Stimulated activated CD8-positive, alpha-beta memory T cell treated with anti-CD3 and anti-CD28 coated beads, Interleukin-4, amount 100 ng/mL, for 1 hour (primary cell): ENCODE results near the gene IFI27.

ENCODE experiments used
- DNase-seq, 2 donors: peaks; one replicate each; pipeline ENCODE4 v3.0.0-alpha.2; 2020; ENCODE audit warnings: low read depth in 2 of 2, low spot score in 1 of 2

The IFI27 gene

GRCh38 chr14:94124582-94125377, 14.2 kb downstream of the IFI27 start:
- DNase-seq = no peak

GRCh38 chr14:94125659-94126418, 15.3 kb downstream of the IFI27 start:
- DNase-seq = no peak

GRCh38 chr14:94126419-94126677, 15.8 kb downstream of the IFI27 start:
- no peak for DNase-seq

- no peak for DNase-seq
Observed at GRCh38 chr14:94126800-94127199, 16.3 kb downstream of the IFI27 start.

GRCh38 chr14:94127330-94127729, 16.8 kb downstream of the IFI27 start:
- no peak for DNase-seq

GRCh38 chr14:94128216-94128839, 17.8 kb downstream of the IFI27 start:
- no peak for DNase-seq

- peak in 1 of 2 donors; percentile 36 for DNase-seq
Observed at GRCh38 chr14:94129111-94129757, 18.7 kb downstream of the IFI27 start, which contains the start of gene IFI27L2. Gene IFI27L2 (minus strand): TSS chr14:94129604. CDS start chr14:94129564, 40 bp downstream.

- no peak for DNase-seq
Observed at GRCh38 chr14:94129758-94130414, 19.4 kb downstream of the IFI27 start.

GRCh38 chr14:94132285-94132887, 21.9 kb downstream of the IFI27 start:
- peak in 1 of 2 donors; percentile 20 for DNase-seq

- DNase-seq = no peak
Observed at GRCh38 chr14:94135476-94135875, 24.9 kb downstream of the IFI27 start.

GRCh38 chr14:94136575-94137331, 26.2 kb downstream of the IFI27 start:
- DNase-seq = peak; percentile 73 to 77

- no peak for DNase-seq
Observed at GRCh38 chr14:94138251-94138650, 27.7 kb downstream of the IFI27 start.

GRCh38 chr14:94139006-94139405, 28.5 kb downstream of the IFI27 start:
- no peak for DNase-seq

GRCh38 chr14:94139421-94139820, 28.9 kb downstream of the IFI27 start:
- DNase-seq = no peak

- no peak for DNase-seq
Observed at GRCh38 chr14:94142247-94142646, 31.7 kb downstream of the IFI27 start.

GRCh38 chr14:94142836-94143235, 32.3 kb downstream of the IFI27 start:
- no peak for DNase-seq

- no peak for DNase-seq
Observed at GRCh38 chr14:94143239-94143638, 32.7 kb downstream of the IFI27 start.

GRCh38 chr14:94143711-94144110, 33.2 kb downstream of the IFI27 start:
- DNase-seq = no peak

GRCh38 chr14:94144765-94145164, 34.2 kb downstream of the IFI27 start:
- DNase-seq = no peak
